SJSA1 (cell line): ENCODE data around the gene ZXDC. TPM values are rescaled to one million over a fixed set of nuclear protein-coding genes. Genes with fewer than 3 reads are reported as not detected.

Source experiments
- DNase-seq, 2 experiments: peaks; one replicate each; pipeline ENCODE4 v3.0.0-alpha.2; 2015 to 2020; ENCODE audit warnings: low spot score in 2 of 2, low read depth in 1 of 2
- H3K27ac ChIP-seq: fragments of 250-450 bp; sonication (Bioruptor Pico); 2 replicates; pipeline ENCODE4 v1.5.1; 2020; ENCODE audit warnings: mild to moderate bottlenecking, moderate library complexity
- H3K27me3 ChIP-seq: fragments of 250-450 bp; sonication (Bioruptor Pico); replicated peaks from 2 replicates; pipeline ENCODE4 v1.5.1; 2020; ENCODE audit warnings: mild to moderate bottlenecking, moderate library complexity
- H3K36me3 ChIP-seq: fragments of 250-450 bp; sonication (Bioruptor Pico); 2 replicates; pipeline ENCODE4 v1.5.1; 2020; ENCODE audit warnings: mild to moderate bottlenecking
- H3K4me1 ChIP-seq: fragments of 250-450 bp; sonication (Bioruptor Pico); replicated peaks from 2 replicates; pipeline ENCODE4 v1.6.1; 2021; ENCODE audit warnings: mild to moderate bottlenecking
- H3K4me3 ChIP-seq: fragments of 250-450 bp; sonication (Bioruptor Pico); 2 replicates; pipeline ENCODE4 v1.5.1; 2020; ENCODE audit warnings: mild to moderate bottlenecking
- H3K9me3 ChIP-seq: fragments of 250-450 bp; sonication (Bioruptor Pico); replicated peaks from 2 replicates; pipeline ENCODE4 v1.5.1; 2020; ENCODE audit warnings: mild to moderate bottlenecking
- total RNA-seq: library from RNA; depleted of rRNA; stranded (reverse); fragments of >200 nt; shearing (Covaris generic); gene quantifications from 2 replicates; pipeline ENCODE4 v1.2.3, GENCODE V29; 2014

Gene ZXDC
- total RNA-seq, 1 experiment from 2014 or later, result 14.0 TPM

DNA sequence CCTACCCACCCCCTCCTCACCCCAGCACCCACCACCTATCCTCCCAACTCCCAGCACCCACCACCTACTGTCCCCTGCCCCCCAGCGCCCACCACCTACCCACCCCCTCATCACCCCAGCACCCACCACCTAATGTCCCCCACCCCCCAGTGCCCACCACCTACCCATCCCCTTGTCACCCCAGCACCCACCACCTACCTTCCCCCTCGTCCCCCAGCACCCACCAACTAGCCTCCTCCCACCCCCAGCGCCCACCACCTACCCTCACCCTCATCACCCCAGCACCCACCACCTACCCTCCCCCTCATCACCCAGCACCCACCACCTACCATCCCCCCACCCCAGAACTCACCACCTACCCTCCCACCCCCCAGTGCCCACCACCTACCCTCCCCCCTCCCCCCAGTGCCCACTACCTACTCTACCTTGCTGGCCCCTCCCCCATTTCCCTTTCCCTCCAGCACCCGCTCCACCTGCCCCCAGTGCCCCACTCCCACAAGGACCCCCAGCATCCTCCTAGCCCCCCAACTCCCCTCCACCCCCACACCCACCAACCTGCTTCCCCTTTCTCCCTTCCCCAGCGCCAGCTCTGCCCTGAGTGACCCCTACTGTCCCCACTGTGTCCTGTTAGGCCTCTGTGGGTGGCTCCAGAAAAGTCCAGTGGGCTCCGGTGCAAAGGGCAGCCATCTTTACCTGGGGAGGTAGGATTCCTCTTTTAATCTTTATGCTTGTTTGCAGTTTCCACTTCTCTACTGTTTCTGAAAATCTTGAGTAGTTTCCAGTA is 40.7 kb upstream of the ZXDC start:
- no peak overlapping the region for H3K27ac ChIP-seq
- no peaks in the 10 kb centered on the region for H3K36me3 ChIP-seq
- no peaks in the 10 kb centered on the region for H3K27me3 ChIP-seq
- DNase-seq, result no peak
- H3K4me3 ChIP-seq, result no peak overlapping the region
- peaks cover 6% of the 10 kb centered on the region for H3K4me1 ChIP-seq
- no peaks in the 10 kb centered on the region for H3K9me3 ChIP-seq

DNA sequence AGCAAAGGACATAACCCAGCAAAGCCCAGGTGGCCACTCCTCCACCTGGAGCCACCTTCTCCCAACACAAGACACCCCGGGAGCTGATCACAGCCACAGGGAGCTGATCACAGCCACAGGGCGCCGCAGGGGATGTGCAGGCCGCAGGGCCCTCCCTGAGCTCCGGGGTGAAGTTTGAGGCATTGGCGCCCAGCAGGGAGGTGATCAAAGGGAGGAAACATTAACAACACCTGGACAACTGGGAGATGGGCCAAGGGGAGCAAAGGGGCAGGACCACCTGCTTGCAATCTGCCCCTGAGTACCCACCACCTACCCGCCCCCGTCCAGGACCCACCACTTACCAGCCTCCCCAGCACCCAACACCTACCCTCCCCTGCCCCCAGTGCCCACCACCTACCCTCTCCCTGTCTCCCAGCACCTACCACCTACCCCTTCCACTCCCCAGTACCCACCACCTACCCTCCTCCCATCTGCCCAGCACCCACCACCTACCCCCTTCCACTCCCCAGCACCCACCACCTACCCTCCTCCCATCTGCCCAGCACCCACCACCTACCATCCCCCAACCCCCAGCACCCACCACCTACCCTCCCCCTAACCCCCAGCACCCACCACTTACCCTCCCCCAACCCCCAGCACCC is 39.5 kb upstream of the ZXDC start:
- H3K36me3 ChIP-seq, result no peaks in the 10 kb centered on the region
- H3K27me3 ChIP-seq, result no peaks in the 10 kb centered on the region
- H3K27ac ChIP-seq, result no peak overlapping the region
- no peak overlapping the region for H3K4me3 ChIP-seq
- DNase-seq, result no peak
- H3K9me3 ChIP-seq, result no peaks in the 10 kb centered on the region
- H3K4me1 ChIP-seq, result peaks cover 6% of the 10 kb centered on the region

DNA sequence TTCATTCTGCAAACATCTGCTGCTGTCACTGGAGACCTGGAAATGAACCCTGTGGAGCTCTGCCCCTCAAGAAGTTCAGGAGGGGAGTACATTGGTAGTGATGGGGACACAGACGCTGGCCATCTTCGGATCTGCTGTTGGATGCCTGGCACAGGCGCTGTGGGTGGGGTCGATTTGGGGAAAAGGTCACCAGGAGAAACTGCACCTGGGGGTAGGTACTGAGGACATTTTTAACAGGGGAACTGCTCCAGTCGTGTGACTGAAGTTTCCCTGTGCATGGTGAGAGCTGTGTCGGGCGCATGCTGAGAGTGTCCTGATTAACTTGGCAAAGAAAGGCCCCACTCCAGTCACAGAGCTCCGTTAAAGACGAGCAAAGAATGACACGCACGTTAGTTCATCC is 38.5 kb upstream of the ZXDC start:
- H3K4me3 ChIP-seq, result no peak overlapping the region
- no peaks in the 10 kb centered on the region for H3K36me3 ChIP-seq

DNA sequence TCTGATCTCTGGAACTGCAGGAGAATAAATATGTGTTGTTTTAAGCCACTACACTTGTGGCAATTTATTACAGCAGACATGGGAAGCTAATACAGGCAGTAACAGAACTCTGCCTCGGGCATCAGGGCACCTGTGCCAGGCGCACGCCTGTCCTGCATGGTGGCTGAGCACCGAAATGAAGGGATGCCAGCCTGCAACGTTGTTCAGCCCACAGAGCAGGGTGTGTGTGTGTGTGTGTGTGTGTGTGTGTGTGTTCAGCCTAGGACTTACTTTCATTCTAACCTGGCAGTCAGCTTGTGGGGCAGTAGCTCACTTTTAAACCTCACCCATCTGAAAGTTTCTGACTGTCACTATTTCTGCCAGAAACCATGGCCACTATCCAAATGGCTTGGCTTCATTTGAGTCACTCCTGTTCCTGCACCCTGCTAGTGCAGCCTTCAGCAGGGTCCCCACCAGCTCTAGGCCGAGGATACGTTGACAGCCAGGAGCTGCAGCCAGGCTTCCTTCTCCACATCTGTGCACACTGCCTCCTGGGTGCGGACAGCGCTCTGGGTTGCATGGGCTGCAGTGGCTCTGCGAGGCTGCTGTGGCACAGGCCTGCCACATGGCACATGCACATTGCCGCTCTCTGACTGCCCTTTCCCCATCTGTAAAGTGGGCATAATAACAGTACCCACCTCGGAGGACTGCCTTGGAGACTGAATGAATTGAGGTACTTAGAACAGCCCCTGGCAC is 37.4 kb upstream of the ZXDC start:
- H3K36me3 ChIP-seq, result no peaks in the 10 kb centered on the region
- no peak overlapping the region for H3K4me3 ChIP-seq
- no peaks in the 10 kb centered on the region for H3K27me3 ChIP-seq
- DNase-seq, result no peak
- H3K9me3 ChIP-seq, result no peaks in the 10 kb centered on the region
- peaks cover 13% of the 10 kb centered on the region for H3K4me1 ChIP-seq
- no peak overlapping the region for H3K27ac ChIP-seq

More for the DNA sequence above, 38.5 kb upstream of the ZXDC start:
- Histone ChIP-seq H3K9me3 (no peaks in the 10 kb centered on the region), H3K27ac (no peak overlapping the region), H3K4me1 (peaks cover 6% of the 10 kb centered on the region), H3K27me3 (no peaks in the 10 kb centered on the region)
- no peak for DNase-seq

GRCh38 chr3:126512026-126512425 is 36.3 kb upstream of the ZXDC start:
- DNase-seq, result peak in 1 of 2 experiments; percentile 23
- no peak overlapping the region for H3K4me3 ChIP-seq
- peaks cover 13% of the 10 kb centered on the region for H3K4me1 ChIP-seq
- H3K27me3 ChIP-seq, result no peaks in the 10 kb centered on the region
- no peak overlapping the region for H3K27ac ChIP-seq
- no peaks in the 10 kb centered on the region for H3K36me3 ChIP-seq
- no peaks in the 10 kb centered on the region for H3K9me3 ChIP-seq

DNA sequence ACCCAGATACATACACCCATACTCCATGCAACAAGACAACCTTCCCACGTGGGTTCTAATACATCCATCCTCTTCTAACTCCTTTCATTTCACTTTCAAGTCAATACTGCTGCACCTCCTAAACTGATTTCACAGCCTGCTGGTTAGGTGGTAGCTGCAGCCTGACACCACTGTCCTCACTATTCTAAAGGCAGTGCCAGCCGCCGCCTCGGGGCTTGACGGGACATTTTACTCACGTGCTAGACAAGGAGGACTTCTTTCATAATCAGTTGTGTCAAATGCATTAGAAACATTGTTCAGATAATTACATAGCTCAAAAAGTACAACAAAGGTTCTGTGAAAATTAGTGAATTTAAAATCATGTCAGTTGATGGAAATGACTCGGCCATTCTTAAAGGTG is 35.6 kb upstream of the ZXDC start:
- Histone ChIP-seq H3K27ac (no peak overlapping the region), H3K36me3 (no peaks in the 10 kb centered on the region), H3K4me3 (no peak overlapping the region), H3K9me3 (no peaks in the 10 kb centered on the region), H3K4me1 (peaks cover 13% of the 10 kb centered on the region), H3K27me3 (no peaks in the 10 kb centered on the region)
- no peak for DNase-seq

GRCh38 chr3:126510308-126510910 is 34.7 kb upstream of the ZXDC start:
- H3K36me3 ChIP-seq, result no peaks in the 10 kb centered on the region

GRCh38 chr3:126509597-126510307 is 34.1 kb upstream of the ZXDC start:
- Histone ChIP-seq H3K36me3 (no peaks in the 10 kb centered on the region), H3K9me3 (no peaks in the 10 kb centered on the region), H3K27ac (no peak overlapping the region), H3K4me3 (no peak overlapping the region), H3K27me3 (no peaks in the 10 kb centered on the region), H3K4me1 (peaks cover 13% of the 10 kb centered on the region)
- no peak for DNase-seq

More at GRCh38 chr3:126510308-126510910, 34.7 kb upstream of the ZXDC start:
- no peak overlapping the region for H3K4me3 ChIP-seq
- peaks cover 13% of the 10 kb centered on the region for H3K4me1 ChIP-seq
- no peak for DNase-seq
- H3K9me3 ChIP-seq, result no peaks in the 10 kb centered on the region
- no peak overlapping the region for H3K27ac ChIP-seq
- H3K27me3 ChIP-seq, result no peaks in the 10 kb centered on the region

GRCh38 chr3:126508564-126508964 is 32.9 kb upstream of the ZXDC start:
- Histone ChIP-seq H3K27ac (peak overlapping the region; percentile 48), H3K27me3 (no peaks in the 10 kb centered on the region), H3K4me3 (no peak overlapping the region), H3K9me3 (no peaks in the 10 kb centered on the region), H3K36me3 (no peaks in the 10 kb centered on the region), H3K4me1 (peaks cover 13% of the 10 kb centered on the region)
- DNase-seq, result no peak

- H3K36me3 ChIP-seq, result no peaks in the 10 kb centered on the region
- peaks cover 13% of the 10 kb centered on the region for H3K4me1 ChIP-seq
- no peak overlapping the region for H3K27ac ChIP-seq
- no peak for DNase-seq
- H3K9me3 ChIP-seq, result no peaks in the 10 kb centered on the region
- H3K4me3 ChIP-seq, result no peak overlapping the region
- no peaks in the 10 kb centered on the region for H3K27me3 ChIP-seq
Observed at GRCh38 chr3:126507886-126508285, 32.2 kb upstream of the ZXDC start.

GRCh38 chr3:126503701-126504100 is 28.0 kb upstream of the ZXDC start:
- Histone ChIP-seq H3K4me1 (peaks cover 5% of the 10 kb centered on the region), H3K4me3 (no peak overlapping the region), H3K36me3 (no peaks in the 10 kb centered on the region), H3K27me3 (no peaks in the 10 kb centered on the region), H3K9me3 (no peaks in the 10 kb centered on the region), H3K27ac (no peak overlapping the region)
- DNase-seq, result no peak

DNA sequence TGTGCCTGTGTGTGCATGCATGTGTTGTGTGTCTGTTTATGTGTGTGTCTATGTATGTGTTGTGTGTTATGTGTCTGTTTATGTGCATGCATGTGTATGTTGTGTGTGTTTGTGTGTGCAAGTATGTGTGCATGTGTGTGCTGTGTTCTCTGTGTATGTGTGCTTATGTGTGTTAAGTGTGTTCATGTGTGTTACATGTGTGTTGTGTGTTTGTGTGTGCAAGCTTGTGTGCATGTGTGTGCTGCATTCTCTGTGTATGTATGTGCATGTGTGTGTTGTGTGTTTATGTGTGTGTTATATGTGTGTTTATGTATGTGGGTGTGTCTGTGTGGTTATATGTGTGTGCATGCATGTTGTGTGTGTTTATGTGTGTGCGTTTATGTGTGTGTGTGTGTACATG is 27.0 kb upstream of the ZXDC start:
- Histone ChIP-seq H3K4me1 (no peaks in the 10 kb centered on the region), H3K4me3 (no peak overlapping the region), H3K36me3 (no peaks in the 10 kb centered on the region), H3K27ac (no peak overlapping the region), H3K27me3 (no peaks in the 10 kb centered on the region), H3K9me3 (no peaks in the 10 kb centered on the region)
- DNase-seq, result no peak

GRCh38 chr3:126501736-126502135 is 26.0 kb upstream of the ZXDC start:
- no peak for DNase-seq
- Histone ChIP-seq H3K9me3 (no peaks in the 10 kb centered on the region), H3K4me3 (no peak overlapping the region), H3K27ac (no peak overlapping the region), H3K27me3 (no peaks in the 10 kb centered on the region), H3K4me1 (no peaks in the 10 kb centered on the region), H3K36me3 (no peaks in the 10 kb centered on the region)
